ENCODE results near the gene LMNA.

The LMNA gene

GRCh38 chr1:156151093-156151688, 36.7 kb downstream of the LMNA start:
- no peak for DNase-seq
- in situ Hi-C loops (cut with MboI; ENCODE audit: low pct_unique_long_range_greater_than_20kb, low sequenced_read_pairs) = no loop called here

- no peak for DNase-seq
- in situ Hi-C loops (cut with MboI; ENCODE audit: low pct_unique_long_range_greater_than_20kb, low sequenced_read_pairs) = no loop called here
These were observed 38.1 kb downstream of the LMNA start for GRCh38 chr1:156152628-156153027.

- no peak for DNase-seq
- in situ Hi-C loops (cut with MboI; ENCODE audit: low pct_unique_long_range_greater_than_20kb, low sequenced_read_pairs) = no loop called here
These were observed 38.9 kb downstream of the LMNA start, which contains the start of gene SEMA4A for GRCh38 chr1:156153362-156153761. TSS of gene SEMA4A (plus strand) at chr1:156153585. CDS start at chr1:156154579, 994 bp downstream.

- in situ Hi-C loops (cut with MboI; ENCODE audit: low pct_unique_long_range_greater_than_20kb, low sequenced_read_pairs) = no loop called here
These were observed 39.8 kb downstream of the LMNA start for GRCh38 chr1:156154317-156154749.

DNA sequence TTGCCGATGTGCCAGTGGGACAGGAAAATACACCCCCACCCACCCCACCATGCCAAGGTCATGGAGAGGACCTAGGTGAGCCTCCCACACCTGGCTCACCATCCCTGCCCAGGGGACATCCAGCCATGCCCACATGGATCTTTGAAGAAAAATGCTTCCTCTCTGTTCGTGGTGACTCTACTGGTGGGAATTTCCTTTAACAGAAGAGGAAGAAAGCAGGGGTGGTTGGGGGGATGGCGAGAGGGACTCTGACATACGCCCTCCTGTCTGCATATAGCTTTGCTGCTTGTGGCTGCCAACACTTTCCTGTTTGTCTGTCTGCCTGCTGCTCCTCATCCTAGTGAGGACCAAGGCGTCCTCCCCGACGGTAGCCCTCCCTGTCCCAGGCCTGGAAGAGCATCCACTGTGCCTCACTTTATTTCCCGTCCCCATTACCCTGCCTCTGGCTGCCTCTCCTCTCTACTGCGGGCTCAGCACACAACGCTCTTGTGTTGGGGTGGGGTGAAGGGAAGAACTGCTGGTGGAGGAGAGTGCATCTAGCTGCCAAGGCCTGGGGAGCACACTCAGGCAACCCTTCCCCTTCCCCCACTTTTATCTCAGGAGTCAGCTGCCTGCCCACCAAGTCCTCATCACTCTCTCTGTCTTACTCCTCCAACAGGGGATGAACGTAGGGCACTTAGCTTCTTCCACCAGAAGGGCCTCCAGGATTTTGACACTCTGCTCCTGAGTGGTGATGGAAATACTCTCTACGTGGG, 41.4 kb downstream of the LMNA start:
- DNase-seq = peak; percentile 37
- in situ Hi-C loops (cut with MboI; ENCODE audit: low pct_unique_long_range_greater_than_20kb, low sequenced_read_pairs) = no loop called here

More at GRCh38 chr1:156154317-156154749, 39.8 kb downstream of the LMNA start:
- no peak for DNase-seq

GRCh38 chr1:156157506-156157905, 43.0 kb downstream of the LMNA start:
- in situ Hi-C loops (cut with MboI; ENCODE audit: low pct_unique_long_range_greater_than_20kb, low sequenced_read_pairs) = no loop called here

DNA sequence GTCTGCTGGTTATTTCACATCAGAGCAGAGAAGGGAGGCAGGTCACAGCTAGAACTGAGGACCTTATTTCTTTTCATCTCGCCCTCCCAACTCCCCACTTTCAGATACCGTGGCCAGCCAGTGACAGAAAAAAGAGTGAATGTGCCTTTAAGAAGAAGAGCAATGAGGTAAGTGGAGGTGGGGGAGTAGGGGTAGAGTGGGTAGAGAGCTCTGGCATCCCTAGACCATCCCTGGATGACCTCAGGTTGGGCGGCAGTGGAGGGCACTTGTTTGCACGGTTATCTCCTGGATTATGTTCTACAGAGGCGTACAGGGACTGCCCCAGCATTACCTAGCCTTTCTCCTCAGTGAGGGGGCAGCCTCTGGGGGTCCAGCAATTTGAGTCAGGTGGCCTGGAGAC, 43.5 kb downstream of the LMNA start:
- DNase-seq = no peak
- in situ Hi-C loops (cut with MboI; ENCODE audit: low pct_unique_long_range_greater_than_20kb, low sequenced_read_pairs) = no loop called here

More at GRCh38 chr1:156157506-156157905, 43.0 kb downstream of the LMNA start:
- no peak for DNase-seq

DNA sequence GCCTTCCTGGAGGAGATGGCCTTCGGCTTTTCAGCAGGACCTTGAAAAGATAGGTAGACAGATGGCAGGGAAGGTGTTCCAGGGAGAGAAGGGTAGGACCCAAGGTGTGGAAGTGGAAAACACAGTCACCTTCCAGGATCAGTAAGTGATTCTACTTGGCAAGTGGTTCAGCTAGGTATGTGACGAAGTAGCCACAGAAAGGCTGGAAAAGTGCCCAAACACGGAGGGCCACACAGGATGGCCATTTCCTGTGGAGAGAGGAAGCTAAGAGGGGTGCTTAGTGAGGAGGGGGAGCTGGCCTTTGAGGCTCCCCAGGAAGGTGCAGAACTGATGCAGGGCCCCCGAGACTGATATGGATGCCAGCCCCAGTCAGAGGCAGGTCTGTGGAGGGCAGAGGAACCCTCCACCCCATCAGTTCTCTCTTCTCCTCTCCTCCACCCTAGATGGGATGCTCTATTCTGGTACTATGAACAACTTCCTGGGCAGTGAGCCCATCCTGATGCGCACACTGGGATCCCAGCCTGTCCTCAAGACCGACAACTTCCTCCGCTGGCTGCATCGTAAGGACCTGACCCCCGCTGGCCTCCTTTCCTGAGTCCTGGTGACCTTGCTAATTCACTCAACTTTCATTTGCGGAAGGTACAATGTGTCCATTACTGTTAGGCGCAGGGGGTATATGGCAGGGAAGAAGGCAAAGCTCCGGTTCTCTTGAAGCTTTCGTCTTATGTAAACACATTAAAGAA, 45.7 kb downstream of the LMNA start:
- DNase-seq = no peak
- in situ Hi-C loops (cut with MboI; ENCODE audit: low pct_unique_long_range_greater_than_20kb, low sequenced_read_pairs) = no loop called here

- in situ Hi-C loops (cut with MboI; ENCODE audit: low pct_unique_long_range_greater_than_20kb, low sequenced_read_pairs) = no loop called here
- DNase-seq = no peak
These were observed 46.2 kb downstream of the LMNA start for GRCh38 chr1:156160743-156161171.

- in situ Hi-C loops (cut with MboI; ENCODE audit: low pct_unique_long_range_greater_than_20kb, low sequenced_read_pairs) = no loop called here
- DNase-seq = no peak
These were observed 48.0 kb downstream of the LMNA start for GRCh38 chr1:156162430-156163037.

- DNase-seq = no peak
- in situ Hi-C loops (cut with MboI; ENCODE audit: low pct_unique_long_range_greater_than_20kb, low sequenced_read_pairs) = no loop called here
These were observed 49.2 kb downstream of the LMNA start for GRCh38 chr1:156163712-156164111.

DNA sequence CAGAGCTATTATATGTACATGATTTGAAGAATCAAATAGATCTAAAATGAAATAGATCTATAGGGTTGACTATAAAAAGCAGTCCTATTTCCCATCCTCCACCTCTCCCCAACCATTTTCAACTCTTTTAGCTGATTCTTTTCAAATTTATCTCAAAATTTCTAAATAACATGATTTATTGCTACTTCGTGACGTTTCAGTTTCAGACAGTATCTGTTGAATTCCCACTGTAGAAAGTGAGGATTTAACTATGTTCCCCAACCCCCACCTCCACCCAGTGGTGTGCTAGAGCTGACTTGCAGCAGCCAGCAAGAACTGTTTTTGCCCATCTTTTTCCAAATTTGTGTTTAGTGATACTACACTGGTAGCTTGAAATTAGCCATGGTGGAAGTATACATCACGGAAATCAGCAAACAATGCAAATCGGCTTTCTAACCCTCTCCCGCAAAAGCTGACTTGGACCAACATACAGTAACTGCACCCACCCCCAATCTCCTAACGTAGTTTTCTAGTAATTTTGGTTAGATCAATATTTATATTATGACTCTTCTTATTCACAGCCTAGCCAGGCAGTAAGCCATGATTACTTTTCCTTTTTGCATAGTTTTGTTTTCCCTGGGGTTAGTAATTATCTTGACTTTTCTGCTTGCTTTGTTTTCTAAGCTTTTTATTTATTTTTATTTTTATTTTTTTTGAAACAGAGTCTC, 49.8 kb downstream of the LMNA start:
- in situ Hi-C loops (cut with MboI; ENCODE audit: low pct_unique_long_range_greater_than_20kb, low sequenced_read_pairs) = no loop called here
- DNase-seq = no peak

- in situ Hi-C loops (cut with MboI; ENCODE audit: low pct_unique_long_range_greater_than_20kb, low sequenced_read_pairs) = no loop called here
- no peak for DNase-seq
These were observed 50.6 kb downstream of the LMNA start for GRCh38 chr1:156165083-156165482.

GRCh38 chr1:156167536-156167935, 53.0 kb downstream of the LMNA start:
- DNase-seq = no peak
- in situ Hi-C loops (cut with MboI; ENCODE audit: low pct_unique_long_range_greater_than_20kb, low sequenced_read_pairs) = no loop called here

GRCh38 chr1:156172696-156173470, 58.4 kb downstream of the LMNA start:
- DNase-seq = peak; percentile 45
- in situ Hi-C loops (cut with MboI; ENCODE audit: low pct_unique_long_range_greater_than_20kb, low sequenced_read_pairs) = no loop called here

DNA sequence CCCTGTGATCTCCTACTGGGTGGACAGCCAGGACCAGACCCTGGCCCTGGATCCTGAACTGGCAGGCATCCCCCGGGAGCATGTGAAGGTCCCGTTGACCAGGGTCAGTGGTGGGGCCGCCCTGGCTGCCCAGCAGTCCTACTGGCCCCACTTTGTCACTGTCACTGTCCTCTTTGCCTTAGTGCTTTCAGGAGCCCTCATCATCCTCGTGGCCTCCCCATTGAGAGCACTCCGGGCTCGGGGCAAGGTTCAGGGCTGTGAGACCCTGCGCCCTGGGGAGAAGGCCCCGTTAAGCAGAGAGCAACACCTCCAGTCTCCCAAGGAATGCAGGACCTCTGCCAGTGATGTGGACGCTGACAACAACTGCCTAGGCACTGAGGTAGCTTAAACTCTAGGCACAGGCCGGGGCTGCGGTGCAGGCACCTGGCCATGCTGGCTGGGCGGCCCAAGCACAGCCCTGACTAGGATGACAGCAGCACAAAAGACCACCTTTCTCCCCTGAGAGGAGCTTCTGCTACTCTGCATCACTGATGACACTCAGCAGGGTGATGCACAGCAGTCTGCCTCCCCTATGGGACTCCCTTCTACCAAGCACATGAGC, 62.2 kb downstream of the LMNA start:
- DNase-seq = no peak
- in situ Hi-C loops (cut with MboI; ENCODE audit: low pct_unique_long_range_greater_than_20kb, low sequenced_read_pairs) = no loop called here

DNA sequence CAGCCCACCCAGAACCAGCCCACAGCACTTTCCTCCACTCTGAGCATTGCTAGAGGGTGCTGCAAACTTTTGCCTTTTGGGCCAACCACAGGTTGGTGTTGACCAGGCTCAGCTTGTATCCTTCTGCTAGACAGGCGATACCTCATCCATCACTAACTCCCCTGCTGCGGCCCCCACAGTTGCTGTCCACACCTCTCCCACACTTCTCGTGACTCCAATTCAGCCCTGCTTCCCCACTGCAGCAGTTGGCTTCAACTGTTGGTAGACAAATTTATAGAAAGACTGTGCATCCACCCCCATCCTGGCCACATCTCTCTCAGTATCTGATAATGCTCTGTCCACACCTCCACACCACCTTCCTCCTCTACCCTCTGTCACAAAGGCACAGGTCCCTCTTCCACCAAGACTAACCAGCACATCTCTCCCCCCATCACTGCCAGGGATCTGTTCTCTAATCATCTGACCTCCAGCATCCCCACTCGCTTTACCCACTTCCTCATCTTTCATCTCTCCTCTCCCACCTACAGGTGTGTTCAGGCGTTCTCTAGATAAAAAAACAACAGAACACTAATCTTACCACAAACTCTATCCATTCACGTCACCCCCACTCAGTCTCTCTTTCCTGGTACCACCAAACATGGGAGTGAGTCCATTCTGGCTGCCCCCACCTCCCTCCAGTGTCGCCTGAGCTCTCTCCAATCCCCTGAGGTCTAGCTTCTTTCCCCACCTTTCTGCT, 63.6 kb downstream of the LMNA start:
- in situ Hi-C loops (cut with MboI; ENCODE audit: low pct_unique_long_range_greater_than_20kb, low sequenced_read_pairs) = no loop called here

More for the DNA sequence above, 63.6 kb downstream of the LMNA start:
- peak; percentile 35 for DNase-seq

Data from KBM-7 (cell line).